ENCODE results near the gene GDAP1L1. TPM values are rescaled to one million over a fixed set of nuclear protein-coding genes. Genes with fewer than 3 reads are reported as not detected.

Gene GDAP1L1
- total RNA-seq, 2 experiments from 2014 or later: 0.27 TPM; not detected in 1

DNA sequence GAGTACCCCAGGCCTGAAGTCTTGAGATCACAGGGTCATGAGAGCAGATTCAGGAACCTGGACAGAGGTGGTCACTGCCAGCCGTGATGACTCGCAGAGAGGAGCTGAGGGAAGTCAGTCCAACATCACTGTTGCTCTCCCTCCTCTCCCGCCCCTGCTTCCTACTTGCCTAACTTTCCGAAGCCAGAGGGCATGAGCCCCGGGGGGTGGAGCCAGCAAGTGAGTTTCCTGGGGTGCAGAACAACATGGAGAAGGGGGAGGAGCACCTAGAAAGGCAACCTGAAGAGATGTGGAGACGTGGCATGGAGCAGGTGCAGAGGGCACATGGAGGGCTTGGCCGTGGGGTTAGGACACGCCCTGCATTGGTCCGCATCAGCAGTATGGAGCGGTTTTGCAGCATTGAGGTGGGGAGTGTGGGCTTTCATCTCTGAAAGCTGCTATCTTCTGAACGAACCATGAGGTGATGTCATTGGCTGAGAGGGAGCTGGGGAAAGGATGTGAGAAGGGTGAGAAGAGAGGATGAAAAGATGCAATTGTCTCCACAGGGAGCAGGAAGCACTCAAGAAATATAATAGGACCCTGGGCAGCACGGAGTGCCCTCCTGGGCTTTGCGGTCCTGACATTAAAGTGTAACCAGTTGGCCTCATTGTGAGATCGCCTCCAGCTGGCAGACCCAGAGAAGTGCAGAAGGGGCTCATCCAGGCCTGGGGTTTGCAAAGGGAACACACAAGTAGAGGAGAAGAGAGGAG lies 25.0 kb downstream of the GDAP1L1 start:
- no peak overlapping the region for H2AFZ ChIP-seq (ENCODE audit: low read length)
- TF ChIP-seq, protein P1, sequence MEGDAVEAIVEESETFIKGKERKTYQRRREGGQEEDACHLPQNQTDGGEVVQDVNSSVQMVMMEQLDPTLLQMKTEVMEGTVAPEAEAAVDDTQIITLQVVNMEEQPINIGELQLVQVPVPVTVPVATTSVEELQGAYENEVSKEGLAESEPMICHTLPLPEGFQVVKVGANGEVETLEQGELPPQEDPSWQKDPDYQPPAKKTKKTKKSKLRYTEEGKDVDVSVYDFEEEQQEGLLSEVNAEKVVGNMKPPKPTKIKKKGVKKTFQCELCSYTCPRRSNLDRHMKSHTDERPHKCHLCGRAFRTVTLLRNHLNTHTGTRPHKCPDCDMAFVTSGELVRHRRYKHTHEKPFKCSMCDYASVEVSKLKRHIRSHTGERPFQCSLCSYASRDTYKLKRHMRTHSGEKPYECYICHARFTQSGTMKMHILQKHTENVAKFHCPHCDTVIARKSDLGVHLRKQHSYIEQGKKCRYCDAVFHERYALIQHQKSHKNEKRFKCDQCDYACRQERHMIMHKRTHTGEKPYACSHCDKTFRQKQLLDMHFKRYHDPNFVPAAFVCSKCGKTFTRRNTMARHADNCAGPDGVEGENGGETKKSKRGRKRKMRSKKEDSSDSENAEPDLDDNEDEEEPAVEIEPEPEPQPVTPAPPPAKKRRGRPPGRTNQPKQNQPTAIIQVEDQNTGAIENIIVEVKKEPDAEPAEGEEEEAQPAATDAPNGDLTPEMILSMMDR (conservative IDR thresholded peaks at IDR 0.05; ENCODE audit: low read length): peak; percentile 63
- no peak for TF ChIP-seq EZH2phosphoT487 (IDR thresholded peaks at IDR 0.05; ENCODE audit: borderline replicate concordance, low read depth, low read length)
- no peaks in the 10 kb centered on the region for H3K9me3 ChIP-seq (ENCODE audit: low read length)
- H3K4me2 ChIP-seq (ENCODE audit: low read length): no peak overlapping the region
- ChIA-PET CTCF (ENCODE audit: unreplicated experiment) (no interaction called here), POLR2A (no interaction called here)
- H4K20me1 ChIP-seq (ENCODE audit: insufficient read depth, low read length): no peaks in the 10 kb centered on the region
- H3K9me2 ChIP-seq (ENCODE audit: insufficient read depth, low read length): no peaks in the 10 kb centered on the region
- no peak overlapping the region for H3K27ac ChIP-seq (ENCODE audit: low read depth, low read length, poor library complexity, severe bottlenecking)
- BruUV-seq (replicated peaks): no TSS peak
- DNase-seq (ENCODE audit: low spot score): no peak
- no peaks in the 10 kb centered on the region for H3K4me1 ChIP-seq (ENCODE audit: insufficient read depth, low read length, poor library complexity, severe bottlenecking)
- H3K36me3 ChIP-seq (ENCODE audit: insufficient read depth, low read length): no peaks in the 10 kb centered on the region
- H3K79me2 ChIP-seq (ENCODE audit: insufficient read depth, low read depth, low read length): no peaks in the 10 kb centered on the region
- intact Hi-C loops (cut with micrococcal nuclease; ENCODE audit: unreplicated experiment): no loop called here
- no peak overlapping the region for H3K4me3 ChIP-seq (ENCODE audit: low read depth, low read length, poor library complexity, severe bottlenecking)

DNA sequence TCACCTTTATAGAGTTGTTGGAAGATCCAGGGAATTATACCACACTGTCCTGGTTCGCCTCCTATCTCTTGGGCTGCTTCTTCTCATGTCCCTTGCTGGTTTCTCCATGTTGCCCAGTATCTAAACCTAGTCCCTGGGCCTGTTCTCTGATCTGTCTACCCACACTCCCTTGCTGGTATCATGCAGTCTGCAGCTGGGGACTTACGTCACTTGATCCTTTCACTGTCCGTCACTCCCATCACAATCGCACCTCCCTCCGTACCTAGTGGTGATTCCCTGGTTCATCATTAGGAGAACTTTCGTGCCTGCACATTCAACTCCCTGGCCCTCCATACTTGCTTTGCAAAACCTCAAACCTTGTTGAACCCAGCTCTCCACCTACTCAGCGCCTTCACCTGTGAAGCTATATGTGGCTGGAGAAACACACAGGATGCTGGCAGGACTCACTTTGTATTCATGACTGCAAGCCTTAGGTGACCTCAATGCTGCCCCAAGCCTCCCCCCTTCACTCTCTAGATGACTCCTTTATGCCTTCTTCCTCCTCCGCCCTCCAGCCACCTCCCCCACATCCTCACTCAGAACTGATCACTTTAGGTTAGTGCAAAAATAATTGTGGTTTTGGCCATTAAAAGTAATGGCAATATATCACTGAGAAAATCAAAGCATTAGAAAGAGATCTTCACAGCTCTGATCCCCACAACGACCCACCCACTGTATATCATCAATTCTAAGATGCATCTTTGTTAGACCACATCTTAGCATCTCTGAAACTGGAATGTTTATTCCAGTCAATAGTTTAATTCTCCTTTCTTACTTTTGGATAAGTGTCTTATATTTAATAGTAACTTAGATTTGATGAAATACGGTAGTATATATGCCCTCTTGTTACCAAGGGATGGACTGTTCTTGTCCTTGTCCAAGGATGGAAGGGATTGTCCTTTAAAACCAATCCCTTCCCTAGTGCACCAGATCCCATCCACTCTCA lies 26.4 kb downstream of the GDAP1L1 start:
- Histone ChIP-seq H3K79me2 (ENCODE audit: insufficient read depth, low read depth, low read length) (no peaks in the 10 kb centered on the region), H3K27ac (ENCODE audit: low read depth, low read length, poor library complexity, severe bottlenecking) (no peak overlapping the region), H3K4me2 (ENCODE audit: low read length) (no peak overlapping the region), H2AFZ (ENCODE audit: low read length) (no peak overlapping the region), H3K4me3 (ENCODE audit: low read depth, low read length, poor library complexity, severe bottlenecking) (no peak overlapping the region), H4K20me1 (ENCODE audit: insufficient read depth, low read length) (no peaks in the 10 kb centered on the region), H3K9me2 (ENCODE audit: insufficient read depth, low read length) (no peaks in the 10 kb centered on the region), H3K4me1 (ENCODE audit: insufficient read depth, low read length, poor library complexity, severe bottlenecking) (no peaks in the 10 kb centered on the region), H3K36me3 (ENCODE audit: insufficient read depth, low read length) (no peaks in the 10 kb centered on the region), H3K9me3 (ENCODE audit: low read length) (no peaks in the 10 kb centered on the region)
- no peak for TF ChIP-seq EZH2phosphoT487 (IDR thresholded peaks at IDR 0.05; ENCODE audit: borderline replicate concordance, low read depth, low read length)
- TF ChIP-seq, protein P1 (conservative IDR thresholded peaks at IDR 0.05; ENCODE audit: low read length): no peak
- intact Hi-C loops (cut with micrococcal nuclease; ENCODE audit: unreplicated experiment): no loop called here
- BruUV-seq (replicated peaks): no TSS peak
- ChIA-PET CTCF (ENCODE audit: unreplicated experiment) (no interaction called here), POLR2A (no interaction called here)
- no peak for DNase-seq (ENCODE audit: low spot score)
